Trophoblast cell (in vitro differentiated cells and primary cell): ENCODE measurements around the gene NTNG1.
A peak's percentile ranks its signal among the peaks of the same experiment; 100 is the strongest.

ENCODE experiments used
- DNase-seq, 2 donors: peaks; one replicate each; pipeline ENCODE4 v3.0.0-alpha.2; 2016
- H2AFZ ChIP-seq: 2 replicates; pipeline ENCODE4 v1.6.1; 2013; ENCODE audit warnings: low read length, moderate library complexity, mild to moderate bottlenecking; ENCODE audit not compliant: insufficient read depth, poor library complexity
- H2AK5ac ChIP-seq: 2 replicates; pipeline ENCODE4 v1.6.1; 2013; ENCODE audit warnings: mild to moderate bottlenecking, low read length
- H2BK120ac ChIP-seq: 2 replicates; pipeline ENCODE4 v1.6.1; 2013; ENCODE audit warnings: low read length, mild to moderate bottlenecking, moderate library complexity; ENCODE audit not compliant: insufficient read depth, poor library complexity
- H2BK12ac ChIP-seq: 2 replicates; pipeline ENCODE4 v1.6.1; 2013; ENCODE audit warnings: mild to moderate bottlenecking, low read length, moderate library complexity
- H2BK5ac ChIP-seq: 2 replicates; pipeline ENCODE4 v1.6.1; 2013; ENCODE audit warnings: low read length, low read depth, moderate library complexity, mild to moderate bottlenecking; ENCODE audit not compliant: poor library complexity
- H3K14ac ChIP-seq: 2 replicates; pipeline ENCODE4 v1.6.1; 2013; ENCODE audit warnings: mild to moderate bottlenecking, low read length
- H3K18ac ChIP-seq: 2 replicates; pipeline ENCODE4 v1.6.1; 2013; ENCODE audit warnings: mild to moderate bottlenecking, low read length
- H3K23ac ChIP-seq: 2 replicates; pipeline ENCODE4 v1.6.1; 2013; ENCODE audit warnings: low read length
- H3K27ac ChIP-seq: 2 replicates; pipeline ENCODE4 v1.5.1; 2013; ENCODE audit warnings: low read depth, mild to moderate bottlenecking, inconsistent platforms, low read length, moderate library complexity
- H3K27me3 ChIP-seq: 2 replicates; pipeline ENCODE4 v1.6.1; 2013; ENCODE audit warnings: inconsistent platforms, mild to moderate bottlenecking, low read length, moderate library complexity; ENCODE audit not compliant: insufficient read depth
- H3K36me3 ChIP-seq, 2 experiments: 1 replicate in 1 of 2; 2 replicates in 1 of 2; pipeline ENCODE4 v1.6.1; 2013; ENCODE audit warnings: low read length in 2 of 2, mild to moderate bottlenecking in 2 of 2, moderate library complexity in 1 of 2; ENCODE audit not compliant: insufficient read depth in 2 of 2, control insufficient read depth in 1 of 2
- H3K4ac ChIP-seq: 2 replicates; pipeline ENCODE4 v1.6.1; 2013; ENCODE audit warnings: low read depth, mild to moderate bottlenecking, low read length, moderate library complexity
- H3K4me1 ChIP-seq, 2 experiments: 1 replicate in 1 of 2; 2 replicates in 1 of 2; pipeline ENCODE4 v1.6.1; 2013; ENCODE audit warnings: low read length in 2 of 2, mild to moderate bottlenecking in 2 of 2, moderate library complexity in 1 of 2; ENCODE audit not compliant: insufficient read depth in 2 of 2, control insufficient read depth in 1 of 2
- H3K4me2 ChIP-seq: 2 replicates; pipeline ENCODE4 v1.6.1; 2013; ENCODE audit warnings: inconsistent platforms, mild to moderate bottlenecking, low read length, moderate library complexity
- H3K4me3 ChIP-seq: 2 replicates; pipeline ENCODE4 v1.5.1; 2013; ENCODE audit warnings: mild to moderate bottlenecking, low read depth, low read length, inconsistent platforms
- H3K79me1 ChIP-seq: one replicate; pipeline ENCODE4 v1.6.1; 2013; ENCODE audit warnings: low read length
- H3K79me2 ChIP-seq: 2 replicates; pipeline ENCODE4 v1.6.1; 2013; ENCODE audit warnings: low read length, mild to moderate bottlenecking; ENCODE audit not compliant: control insufficient read depth, insufficient read depth, poor library complexity
- H3K9ac ChIP-seq: 2 replicates; pipeline ENCODE4 v1.6.1; 2013; ENCODE audit warnings: mild to moderate bottlenecking, low read length
- H3K9me3 ChIP-seq: 2 replicates; pipeline ENCODE4 v1.6.1; 2013; ENCODE audit warnings: low read depth, mild to moderate bottlenecking, control low read depth, inconsistent platforms, low read length; ENCODE audit not compliant: insufficient read depth
- H4K12ac ChIP-seq: 2 replicates; pipeline ENCODE4 v1.6.1; 2013; ENCODE audit warnings: low read depth, mild to moderate bottlenecking, low read length, moderate library complexity
- H4K8ac ChIP-seq: 2 replicates; pipeline ENCODE4 v1.6.1; 2013; ENCODE audit warnings: low read depth, mild to moderate bottlenecking, low read length, moderate library complexity
- H4K91ac ChIP-seq: one replicate; pipeline ENCODE4 v1.6.1; 2013; ENCODE audit warnings: low read depth, mild to moderate bottlenecking, low read length, moderate library complexity
- WGBS: extraction: QIAGEN DNeasy Blood & Tissue Kit; methylation state at CpG from one replicate; pipeline ENCODE4 v1.1.7; 2013; ENCODE audit warnings: missing lambda C conversion rate; ENCODE audit not compliant: insufficient read length, insufficient coverage; ENCODE audit errors: extremely low coverage; 5-methylcytosine and 5-hydroxymethylcytosine counted together

NTNG1 gene

DNA sequence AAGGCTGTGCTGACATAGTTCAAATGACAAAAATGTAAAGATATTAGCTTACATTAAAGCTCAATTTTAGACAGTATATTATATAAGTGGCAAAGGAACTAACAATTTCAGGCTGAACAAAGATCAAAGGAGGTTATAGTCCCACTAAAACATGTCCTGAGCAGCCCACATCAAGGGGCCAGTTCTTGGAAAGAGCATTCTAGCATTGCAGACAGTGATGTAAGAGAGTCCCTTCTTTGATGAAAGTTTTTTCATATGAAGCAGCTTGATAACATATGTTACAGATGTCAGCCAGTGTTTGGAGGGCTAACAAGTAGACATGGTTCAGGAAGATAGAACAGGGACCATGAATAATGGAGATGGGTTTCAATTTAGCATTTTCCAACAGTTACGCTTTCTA, 301.7 kb downstream of the NTNG1 start:
- no peak overlapping the region for H3K4me2 ChIP-seq
- no peak overlapping the region for H2AFZ ChIP-seq
- H3K4me3 ChIP-seq: no peak overlapping the region
- no peak overlapping the region for H2BK5ac ChIP-seq
- DNase-seq: no peak
- H3K23ac ChIP-seq: no peak overlapping the region
- no peak overlapping the region for H3K18ac ChIP-seq
- H3K14ac ChIP-seq: no peak overlapping the region
- no CpG with 5 or more reads among the region's 1 CpG for WGBS
- no peaks in the 10 kb centered on the region for H3K79me1 ChIP-seq
- no peak overlapping the region for H4K8ac ChIP-seq
- H3K79me2 ChIP-seq: no peaks in the 10 kb centered on the region
- H4K91ac ChIP-seq: no peak overlapping the region
- no peaks in the 10 kb centered on the region for H3K4me1 ChIP-seq
- no peaks in the 10 kb centered on the region for H3K9me3 ChIP-seq
- H3K4ac ChIP-seq: no peak overlapping the region
- H3K9ac ChIP-seq: no peak overlapping the region
- H4K12ac ChIP-seq: no peak overlapping the region
- H2BK120ac ChIP-seq: no peak overlapping the region
- H3K27me3 ChIP-seq: no peaks in the 10 kb centered on the region
- no peak overlapping the region for H2BK12ac ChIP-seq
- H3K36me3 ChIP-seq: no peaks in the 10 kb centered on the region
- H3K27ac ChIP-seq: no peak overlapping the region
- H2AK5ac ChIP-seq: no peak overlapping the region

DNA sequence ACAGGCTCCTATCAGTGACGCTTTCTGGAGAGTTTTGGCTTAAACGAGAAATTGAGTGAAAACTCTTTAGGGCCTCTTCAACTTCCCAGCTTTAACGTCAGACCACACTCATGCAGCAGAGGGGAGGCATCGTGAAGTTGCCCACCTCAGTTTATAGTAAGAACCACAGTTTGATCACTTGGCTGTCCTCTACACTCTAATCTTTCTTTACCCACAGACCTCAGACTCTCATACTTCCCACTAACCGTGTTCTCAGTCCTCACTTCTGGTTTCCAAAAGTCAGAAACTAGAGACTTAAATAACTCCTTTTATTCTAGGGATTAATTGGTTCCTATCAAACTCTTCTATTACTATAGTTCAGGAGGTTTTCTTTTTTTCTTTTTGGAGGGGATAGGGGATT, 302.2 kb downstream of the NTNG1 start:
- Histone ChIP-seq H3K79me1 (no peaks in the 10 kb centered on the region), H2AFZ (no peak overlapping the region), H2BK5ac (no peak overlapping the region), H3K4me2 (no peak overlapping the region), H2AK5ac (no peak overlapping the region), H3K27ac (no peak overlapping the region), H3K14ac (no peak overlapping the region), H3K18ac (no peak overlapping the region), H3K79me2 (no peaks in the 10 kb centered on the region), H3K4me1 (no peaks in the 10 kb centered on the region), H3K4ac (no peak overlapping the region), H2BK12ac (no peak overlapping the region), H2BK120ac (no peak overlapping the region), H3K27me3 (no peaks in the 10 kb centered on the region), H3K36me3 (no peaks in the 10 kb centered on the region), H4K91ac (no peak overlapping the region), H3K9me3 (no peaks in the 10 kb centered on the region), H4K12ac (no peak overlapping the region), H3K4me3 (no peak overlapping the region), H3K9ac (no peak overlapping the region), H3K23ac (no peak overlapping the region), H4K8ac (no peak overlapping the region)
- no peak for DNase-seq
- no CpG with 5 or more reads among the region's 5 CpGs for WGBS

DNA sequence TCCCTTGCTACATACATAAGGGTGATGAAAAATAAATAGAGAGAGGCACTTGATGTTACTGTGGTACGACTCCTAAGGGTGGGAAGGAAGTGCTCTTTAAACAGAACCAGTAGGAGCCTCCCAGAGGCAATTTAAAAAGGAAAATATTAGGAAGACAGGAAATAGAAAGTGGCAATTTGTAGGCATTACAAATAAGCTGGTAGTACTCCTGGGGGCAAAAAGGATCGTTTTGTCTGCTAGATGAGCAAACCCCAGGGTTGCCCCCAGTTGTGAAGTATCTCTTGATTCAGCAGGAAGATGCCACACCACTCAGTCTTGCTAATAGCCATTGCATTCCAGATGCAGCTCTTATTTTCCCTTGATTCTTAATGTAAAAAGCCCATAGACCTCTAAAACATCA, 303.0 kb downstream of the NTNG1 start:
- no peak overlapping the region for H3K27ac ChIP-seq
- no peak overlapping the region for H2BK5ac ChIP-seq
- no peak overlapping the region for H4K12ac ChIP-seq
- H4K91ac ChIP-seq: no peak overlapping the region
- no peak overlapping the region for H3K4me2 ChIP-seq
- H2AK5ac ChIP-seq: no peak overlapping the region
- H3K14ac ChIP-seq: no peak overlapping the region
- H3K4ac ChIP-seq: no peak overlapping the region
- H3K9me3 ChIP-seq: no peaks in the 10 kb centered on the region
- H2BK12ac ChIP-seq: no peak overlapping the region
- H3K9ac ChIP-seq: no peak overlapping the region
- H3K23ac ChIP-seq: no peak overlapping the region
- no peak overlapping the region for H3K4me3 ChIP-seq
- H4K8ac ChIP-seq: no peak overlapping the region
- H3K27me3 ChIP-seq: no peaks in the 10 kb centered on the region
- no peaks in the 10 kb centered on the region for H3K4me1 ChIP-seq
- no peak overlapping the region for H2BK120ac ChIP-seq
- H3K79me1 ChIP-seq: no peaks in the 10 kb centered on the region
- WGBS: no CpG with 5 or more reads among the region's 2 CpGs
- H3K36me3 ChIP-seq: no peaks in the 10 kb centered on the region
- H3K18ac ChIP-seq: no peak overlapping the region
- H2AFZ ChIP-seq: no peak overlapping the region
- DNase-seq: no peak
- H3K79me2 ChIP-seq: no peaks in the 10 kb centered on the region

DNA sequence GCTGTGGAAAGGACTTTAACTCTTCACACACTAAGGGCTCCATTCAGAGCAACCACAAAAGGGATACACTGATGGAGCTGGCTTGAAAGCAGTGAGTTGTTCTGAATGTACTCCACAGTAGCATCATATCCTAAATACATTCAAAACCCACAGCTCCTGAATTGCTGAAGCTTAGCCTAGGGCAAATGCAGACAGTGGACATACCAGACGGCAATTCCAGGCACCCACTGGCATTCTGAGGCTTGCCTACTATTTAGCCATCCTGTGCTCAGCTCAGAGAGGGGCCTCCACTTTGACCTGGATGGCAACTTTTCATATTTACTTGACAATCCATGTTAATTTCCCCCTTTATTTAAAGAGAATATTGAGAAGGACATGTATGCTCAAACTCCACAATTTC, 303.5 kb downstream of the NTNG1 start:
- no peaks in the 10 kb centered on the region for H3K79me1 ChIP-seq
- no peak overlapping the region for H2BK12ac ChIP-seq
- no peak overlapping the region for H4K12ac ChIP-seq
- H3K4me3 ChIP-seq: no peak overlapping the region
- no peak overlapping the region for H3K18ac ChIP-seq
- no peak overlapping the region for H2BK5ac ChIP-seq
- H2AFZ ChIP-seq: no peak overlapping the region
- no peak overlapping the region for H3K14ac ChIP-seq
- H3K4me2 ChIP-seq: no peak overlapping the region
- H3K4ac ChIP-seq: no peak overlapping the region
- H3K27me3 ChIP-seq: no peaks in the 10 kb centered on the region
- H4K91ac ChIP-seq: no peak overlapping the region
- no peaks in the 10 kb centered on the region for H3K9me3 ChIP-seq
- no peak overlapping the region for H2AK5ac ChIP-seq
- H3K79me2 ChIP-seq: no peaks in the 10 kb centered on the region
- no peak overlapping the region for H4K8ac ChIP-seq
- H3K27ac ChIP-seq: no peak overlapping the region
- DNase-seq: peak; percentile 64 to 87
- H3K9ac ChIP-seq: no peak overlapping the region
- WGBS: no CpG with 5 or more reads among the region's 1 CpG
- no peaks in the 10 kb centered on the region for H3K36me3 ChIP-seq
- no peak overlapping the region for H3K23ac ChIP-seq
- no peaks in the 10 kb centered on the region for H3K4me1 ChIP-seq
- H2BK120ac ChIP-seq: no peak overlapping the region
